GM21526 (cell line): ENCODE results near the gene CD81.

ENCODE experiments used
- ATAC-seq: cut with Tn5 transposase; IDR thresholded peaks from one replicate; pipeline ENCODE4 v1.9.1; 2021; ENCODE audit warnings: moderate library complexity; ENCODE audit not compliant: unreplicated experiment, low FRiP score

The CD81 gene

DNA sequence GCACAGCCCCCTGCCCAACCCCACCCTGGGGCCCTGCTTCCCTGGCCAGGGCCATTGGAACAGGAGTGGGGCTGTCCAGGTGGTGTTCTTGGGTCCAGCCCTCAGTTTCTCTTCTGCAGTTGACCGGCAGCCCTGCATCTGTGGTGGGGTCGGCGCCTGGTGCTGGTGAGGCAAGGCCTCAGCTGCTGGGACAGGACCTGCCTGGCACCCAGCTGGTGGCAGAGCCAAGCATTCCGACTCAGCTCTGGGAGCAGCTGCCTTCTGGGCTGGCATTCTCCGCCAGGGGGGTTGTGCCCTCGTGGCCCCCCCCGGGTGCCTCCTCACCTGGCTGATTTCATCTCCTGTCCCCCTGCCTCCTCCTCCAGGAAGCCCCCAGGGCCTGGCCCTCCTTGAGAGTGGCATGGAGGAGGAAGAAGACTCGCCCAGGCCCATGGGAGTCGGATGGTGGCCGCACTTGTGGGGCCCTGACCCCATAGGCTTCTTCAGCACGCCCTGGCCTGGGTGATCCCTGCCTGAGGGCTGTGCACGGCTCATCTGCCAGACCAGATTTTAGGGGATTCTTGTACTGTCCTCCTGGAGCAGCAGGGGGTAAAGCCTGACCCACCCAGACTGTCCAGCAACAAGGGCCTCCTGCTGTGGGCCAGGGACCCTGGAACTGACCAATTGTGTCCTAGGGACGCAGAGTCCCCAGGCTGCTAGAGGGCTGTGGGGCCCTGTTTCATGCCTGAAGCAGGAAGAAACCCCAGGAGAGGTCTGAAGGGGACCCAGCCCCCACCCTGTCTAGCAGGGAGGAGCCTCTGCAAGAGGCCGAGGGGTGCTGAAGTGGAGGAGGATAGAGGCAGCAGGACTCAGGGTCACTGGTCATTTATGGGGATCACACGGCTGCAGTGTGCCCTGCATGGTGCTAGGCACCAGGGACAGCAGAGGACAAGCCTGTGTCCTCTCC, 11.6 kb downstream of the CD81 start:
- no peak for ATAC-seq

GRCh38 chr11:2389377-2390026, 12.4 kb downstream of the CD81 start:
- no peak for ATAC-seq

DNA sequence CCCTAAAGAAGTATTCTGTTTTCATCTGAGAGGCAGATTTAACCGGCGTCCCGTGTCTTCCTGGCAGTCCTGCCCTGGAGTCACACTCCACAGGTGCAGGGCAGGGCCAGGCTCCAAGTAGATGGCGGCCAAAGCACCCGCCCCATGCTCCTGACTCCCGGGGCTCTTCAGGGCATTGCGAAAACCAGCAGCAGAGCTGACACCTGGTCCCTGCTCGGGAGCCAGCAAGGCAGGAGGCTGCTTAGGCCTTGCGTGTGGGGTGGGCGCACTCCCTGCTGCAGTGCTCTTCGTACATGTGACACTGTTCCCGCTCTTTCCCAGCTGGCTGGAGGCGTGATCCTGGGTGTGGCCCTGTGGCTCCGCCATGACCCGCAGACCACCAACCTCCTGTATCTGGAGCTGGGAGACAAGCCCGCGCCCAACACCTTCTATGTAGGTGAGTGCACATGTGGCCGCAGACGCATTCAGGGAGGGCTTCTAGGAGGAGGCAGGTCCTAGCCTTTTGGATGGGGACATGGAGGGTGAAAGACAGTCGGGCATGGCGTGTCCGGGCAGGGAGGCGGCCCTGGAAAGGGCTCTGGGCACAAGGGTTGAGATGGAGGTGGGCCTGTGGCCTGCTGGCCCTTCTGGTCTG, 13.1 kb downstream of the CD81 start:
- ATAC-seq = no peak

DNA sequence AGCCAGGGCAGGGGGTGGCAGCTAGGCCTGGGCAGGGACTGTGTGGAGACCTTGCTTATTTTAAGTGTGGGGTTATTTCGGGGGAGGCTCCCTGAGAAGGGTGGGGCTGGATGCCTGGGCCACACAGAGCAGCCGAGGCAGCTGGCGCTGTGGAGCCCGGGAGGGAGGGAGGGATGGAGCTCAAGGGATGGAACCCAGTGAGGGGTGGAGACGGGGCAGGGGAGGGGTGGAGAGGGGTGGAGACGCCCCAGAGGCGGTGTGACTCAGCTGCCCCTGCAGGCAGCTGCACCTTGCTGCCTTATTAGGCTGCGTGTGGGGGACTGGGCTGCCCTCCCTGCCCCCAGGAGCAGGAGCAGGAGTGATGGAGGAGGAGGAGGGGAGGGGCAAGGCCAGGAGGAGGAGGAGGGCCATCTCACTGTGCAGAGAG, 13.6 kb downstream of the CD81 start:
- ATAC-seq = no peak

DNA sequence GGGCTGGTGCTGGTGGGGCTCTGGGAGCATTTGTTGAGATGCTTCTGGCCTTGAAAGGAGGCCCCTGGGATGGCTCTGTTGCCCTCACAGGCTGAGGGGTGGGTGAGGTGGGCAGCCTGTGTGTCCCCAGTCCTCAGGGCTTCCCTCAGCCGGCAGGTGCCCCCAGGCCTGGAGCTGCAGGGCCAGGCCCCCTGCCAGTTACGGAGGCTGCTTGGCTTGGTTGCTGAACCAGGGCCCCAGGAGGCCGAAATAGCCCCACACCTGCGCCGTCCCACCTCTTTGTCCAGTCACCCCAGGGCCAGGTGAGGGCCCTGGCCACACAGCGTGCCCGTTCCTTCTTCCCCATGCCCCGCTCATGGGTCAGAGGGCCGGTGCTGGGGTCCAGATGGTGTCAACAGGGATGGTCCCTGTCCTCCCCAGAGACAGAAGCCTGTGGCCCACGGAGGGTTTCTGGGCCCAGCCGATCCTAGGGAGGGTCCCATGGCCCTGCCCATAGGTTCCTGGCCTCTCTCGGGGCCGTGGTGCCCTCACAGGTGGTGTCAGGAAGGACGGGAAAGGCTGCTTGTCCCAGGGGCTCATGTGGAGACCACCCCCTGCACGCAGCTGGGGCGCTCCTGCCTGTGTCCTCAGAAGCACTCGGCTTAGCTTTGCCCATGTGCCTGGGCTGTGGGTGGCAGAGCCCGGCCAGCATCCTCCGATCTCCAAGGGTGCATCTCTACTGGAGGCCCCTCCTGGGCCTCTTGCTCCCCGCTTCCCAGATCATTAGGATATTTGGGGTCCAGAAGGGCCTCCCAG, 14.3 kb downstream of the CD81 start:
- ATAC-seq = no peak

- ATAC-seq = no peak
These were observed 15.3 kb downstream of the CD81 start for GRCh38 chr11:2392241-2392959.

GRCh38 chr11:2393111-2393868, 16.2 kb downstream of the CD81 start:
- no peak for ATAC-seq

GRCh38 chr11:2393941-2394817, 17.1 kb downstream of the CD81 start:
- no peak for ATAC-seq

DNA sequence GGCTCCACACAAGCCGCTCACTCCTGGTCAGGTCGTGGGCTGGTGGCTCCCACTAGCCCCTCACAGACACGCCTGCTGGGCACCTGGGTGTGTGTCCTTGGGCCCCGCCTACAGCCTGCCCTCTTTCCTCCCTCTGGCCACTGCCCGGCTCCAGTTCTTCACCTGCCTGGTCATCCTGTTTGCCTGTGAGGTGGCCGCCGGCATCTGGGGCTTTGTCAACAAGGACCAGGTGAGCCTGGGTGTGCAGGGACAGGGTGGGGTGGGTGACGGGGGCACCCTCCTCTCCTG, 17.7 kb downstream of the CD81 start:
- no peak for ATAC-seq

- no peak for ATAC-seq
These were observed 18.2 kb downstream of the CD81 start for GRCh38 chr11:2395211-2395730.

DNA sequence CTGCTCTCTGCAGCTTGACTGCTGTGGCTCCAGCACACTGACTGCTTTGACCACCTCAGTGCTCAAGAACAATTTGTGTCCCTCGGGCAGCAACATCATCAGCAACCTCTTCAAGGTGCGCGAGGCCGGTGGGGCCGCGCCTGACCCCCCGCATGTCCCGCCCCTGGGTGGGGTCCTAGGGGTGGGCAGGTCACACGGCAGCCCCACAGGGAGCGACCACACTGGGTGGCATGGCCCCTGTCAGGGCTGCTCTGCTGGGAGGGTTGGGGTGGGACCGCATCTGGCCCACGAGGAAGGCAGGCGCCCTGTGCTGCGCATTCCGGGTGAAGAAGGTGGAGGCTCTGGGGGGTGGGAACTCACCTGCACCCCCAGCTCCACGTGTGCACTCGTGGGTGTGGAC, 18.7 kb downstream of the CD81 start:
- no peak for ATAC-seq

- ATAC-seq = no peak
These were observed 19.4 kb downstream of the CD81 start for GRCh38 chr11:2396471-2396870.

DNA sequence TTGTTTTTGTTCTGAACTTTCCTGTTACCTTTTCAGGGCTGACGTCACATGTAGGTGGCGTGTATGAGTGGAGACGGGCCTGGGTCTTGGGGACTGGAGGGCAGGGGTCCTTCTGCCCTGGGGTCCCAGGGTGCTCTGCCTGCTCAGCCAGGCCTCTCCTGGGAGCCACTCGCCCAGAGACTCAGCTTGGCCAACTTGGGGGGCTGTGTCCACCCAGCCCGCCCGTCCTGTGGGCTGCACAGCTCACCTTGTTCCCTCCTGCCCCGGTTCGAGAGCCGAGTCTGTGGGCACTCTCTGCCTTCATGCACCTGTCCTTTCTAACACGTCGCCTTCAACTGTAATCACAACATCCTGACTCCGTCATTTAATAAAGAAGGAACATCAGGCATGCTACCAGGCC, 19.9 kb downstream of the CD81 start:
- no peak for ATAC-seq

GRCh38 chr11:2398664-2399355, 21.7 kb downstream of the CD81 start:
- no peak for ATAC-seq

- peak; percentile 1 for ATAC-seq
These were observed 22.5 kb downstream of the CD81 start for GRCh38 chr11:2399488-2400068.

- peak; percentile 77 for ATAC-seq
These were observed 23.1 kb downstream of the CD81 start, which contains the start of gene TSSC4 for GRCh38 chr11:2400069-2400761. TSSC4 (plus strand) TSS chr11:2400750; CDS start chr11:2402634, 1,884 bp downstream.
